Naive B cell (primary cell): ENCODE measurements around the gene GTF2E1. TPM values are rescaled to one million over a fixed set of nuclear protein-coding genes. Genes with fewer than 3 reads are reported as not detected.

Experiments
- ATAC-seq, 2 donors: fragments of 150-1000 bp; cut with Tn5 transposase; 2 replicates each; pipeline ENCODE4 v1.10.0; 2021; ENCODE audit warnings: low read depth in 2 of 2, mild to moderate bottlenecking in 2 of 2, moderate library complexity in 2 of 2
- DNase-seq: peaks from one replicate; pipeline ENCODE4 v3.0.0; 2022
- H3K27ac Mint-ChIP-seq, 6 donors: one replicate each; pipeline ENCODE4 v1.8.0; 2020 to 2022; ENCODE audit warnings: mild to moderate bottlenecking in 6 of 6, mixed read lengths in 6 of 6, moderate library complexity in 5 of 6, inconsistent platforms in 2 of 6
- H3K27me3 Mint-ChIP-seq, 3 donors: one replicate each; pipeline ENCODE4 v1.8.0; 2021 to 2022; ENCODE audit warnings: mixed read lengths in 3 of 3, mild to moderate bottlenecking in 1 of 3
- H3K36me3 Mint-ChIP-seq, 2 donors: one replicate each; pipeline ENCODE4 v1.8.0; 2020 to 2022; ENCODE audit warnings: mixed read lengths in 2 of 2, inconsistent platforms in 1 of 2, mild to moderate bottlenecking in 1 of 2
- H3K4me1 Mint-ChIP-seq, 3 donors: one replicate each; pipeline ENCODE4 v1.8.0; 2020 to 2022; ENCODE audit warnings: mixed read lengths in 3 of 3, inconsistent platforms in 1 of 3, mild to moderate bottlenecking in 1 of 3, moderate library complexity in 1 of 3
- H3K4me3 Mint-ChIP-seq, 8 donors: one replicate each; pipeline ENCODE4 v1.8.0; 2020 to 2022; ENCODE audit warnings: mild to moderate bottlenecking in 8 of 8, mixed read lengths in 8 of 8, moderate library complexity in 8 of 8, inconsistent platforms in 2 of 8
- H3K9me3 Mint-ChIP-seq, 7 donors: one replicate each; pipeline ENCODE4 v1.8.0; 2020 to 2022; ENCODE audit warnings: mixed read lengths in 7 of 7, mild to moderate bottlenecking in 5 of 7, inconsistent platforms in 2 of 7, moderate library complexity in 1 of 7
- polyA plus RNA-seq, 6 donors: library from polyadenylated mRNA; unstranded; fragments of 300-500 nt; fragmentation: Illumina TruSeq; gene quantifications; one replicate each; pipeline ENCODE4 v1.2.3, GENCODE V29; 2021; ENCODE audit warnings: low read depth in 6 of 6

GTF2E1 gene
- polyA plus RNA-seq, 6 donors from 2014 or later, result 10.2 to 21.1 (median 14.1) TPM

GRCh38 chr3:120828796-120829195 lies 86.3 kb downstream of the GTF2E1 start:
- Mint-ChIP-seq H3K9me3 (peaks cover 0 to 1% (median 0%) of the 10 kb centered on the region in 7 donors), H3K4me1 (no peaks in the 10 kb centered on the region), H3K4me3 (no peak overlapping the region)

GRCh38 chr3:120831066-120831465 lies 88.5 kb downstream of the GTF2E1 start:
- Mint-ChIP-seq H3K4me3 (no peak overlapping the region), H3K4me1 (no peaks in the 10 kb centered on the region), H3K36me3 (no peaks in the 10 kb centered on the region), H3K9me3 (peaks cover 0 to 1% (median 0%) of the 10 kb centered on the region in 7 donors), H3K27ac (no peak overlapping the region), H3K27me3 (peaks cover 8 to 22% (median 12%) of the 10 kb centered on the region in 3 donors)
- ATAC-seq (no peak), DNase-seq (no peak)

More at GRCh38 chr3:120828796-120829195, 86.3 kb downstream of the GTF2E1 start:
- no peaks in the 10 kb centered on the region for H3K36me3 Mint-ChIP-seq
- no peak overlapping the region for H3K27ac Mint-ChIP-seq
- H3K27me3 Mint-ChIP-seq, result peaks cover 12 to 25% (median 14%) of the 10 kb centered on the region in 3 donors
- DNase-seq, result no peak
- ATAC-seq, result no peak

Other genes starting within 250 kb of the GTF2E1 start
- 100 to 1,000 TPM; 192 to 261 (median 230) TPM for gene NDUFB4, start 146.4 kb upstream of the GTF2E1 start, polyA plus RNA-seq
- gene HGD, start 60.5 kb upstream of the GTF2E1 start, polyA plus RNA-seq, result 1 to 10 TPM in 1 of 6 donors, under 1 TPM in 3, not detected in 2; 0.42 to 1.5 (median 0.85) TPM
- gene RABL3, start 228 bp upstream of the GTF2E1 start, polyA plus RNA-seq, result 10 to 100 TPM; 12.7 to 24.6 (median 21.6) TPM
- gene STXBP5L, start 165.5 kb downstream of the GTF2E1 start, polyA plus RNA-seq, result not detected